HEK293 (cell line): ENCODE results near the gene SHISA5.

Experiments
- CTCF ChIA-PET: fragments of 350-600 bp; formaldehyde crosslinking; extraction: SDS; loops from one replicate; lab custom pipeline; 2021; ENCODE audit warnings: antibody characterized with exemption; lab: Yijun Ruan, JAX
- POLR2A ChIA-PET: fragments of 300-600 bp; formaldehyde crosslinking; extraction: SDS; loops from one replicate; lab custom pipeline; 2020; ENCODE audit warnings: antibody characterized with exemption, inconsistent platforms; lab: Yijun Ruan, JAX
- H3K27ac ChIP-seq: fragments of 200-500 bp; sonication (Bioruptor generic); 2 replicates; pipeline ENCODE4 v1.5.1; 2014; ENCODE audit warnings: low read depth, low read length, control low read depth, inconsistent platforms; ENCODE audit errors: extremely low read depth
- H3K36me3 ChIP-seq, 2 experiments: fragments of 200-500 bp in 1 of 2; sonication (Bioruptor generic) in 1 of 2; 1 replicate in 1 of 2; 2 replicates in 1 of 2; pipeline ENCODE4 v1.5.1; 2014 to 2017; ENCODE audit warnings: inconsistent platforms in 2 of 2, low read length in 2 of 2; ENCODE audit not compliant: control insufficient read depth in 2 of 2, insufficient read depth in 1 of 2
- H3K4me1 ChIP-seq: fragments of 200-500 bp; sonication (Bioruptor generic); 2 replicates; pipeline ENCODE4 v1.5.1; 2014; ENCODE audit warnings: mild to moderate bottlenecking, low read length, inconsistent platforms; ENCODE audit not compliant: control insufficient read depth, insufficient read depth
- H3K4me3 ChIP-seq: 2 replicates; pipeline ENCODE4 v1.5.1; 2011; ENCODE audit warnings: low read depth, mild to moderate bottlenecking, control low read depth, low read length, moderate library complexity
- H3K9me3 ChIP-seq: fragments of 200-500 bp; sonication (Bioruptor generic); 2 replicates; pipeline ENCODE4 v1.5.1; 2014; ENCODE audit warnings: low read depth, low read length, inconsistent platforms; ENCODE audit not compliant: control insufficient read depth, insufficient read depth
- EGR2 ChIP-seq: fragments of 450-650 bp; formaldehyde crosslinking; IDR thresholded peaks from 2 replicates; pipeline ENCODE4 v1.5.1; 2016; ENCODE audit warnings: low read depth, missing biosample characterization, missing genetic modification characterization
- ELK4 ChIP-seq: IDR thresholded peaks from 2 replicates; pipeline ENCODE4 v1.6.1; 2011; ENCODE audit warnings: mild to moderate bottlenecking, low read depth, low read length, borderline replicate concordance
- GLIS1 ChIP-seq: fragments of 450-650 bp; formaldehyde crosslinking; IDR thresholded peaks from 2 replicates; pipeline ENCODE4 v1.5.1; 2016; ENCODE audit warnings: missing biosample characterization, missing genetic modification characterization
- KLF8 ChIP-seq: fragments of 450-650 bp; formaldehyde crosslinking; IDR thresholded peaks from 2 replicates; pipeline ENCODE4 v1.5.1; 2016; ENCODE audit warnings: missing biosample characterization, missing genetic modification characterization
- KLF9 ChIP-seq: fragments of 450-650 bp; formaldehyde crosslinking; IDR thresholded peaks from 2 replicates; pipeline ENCODE4 v1.5.1; 2016; ENCODE audit warnings: missing biosample characterization, missing genetic modification characterization, low read depth
- REST ChIP-seq: fragments of 450-650 bp; formaldehyde crosslinking; IDR thresholded peaks from 2 replicates; pipeline ENCODE4 v1.5.1; 2016; ENCODE audit warnings: missing biosample characterization, missing genetic modification characterization
- TRIM28 ChIP-seq: IDR thresholded peaks from 2 replicates; pipeline ENCODE4 v1.6.1; 2011; ENCODE audit warnings: low read length, control low read depth, borderline replicate concordance
- ZNF140 ChIP-seq: fragments of 450-650 bp; formaldehyde crosslinking; IDR thresholded peaks from 2 replicates; pipeline ENCODE4 v1.5.1; 2016; ENCODE audit warnings: missing biosample characterization, missing genetic modification characterization
- ZNF266 ChIP-seq: fragments of 450-650 bp; formaldehyde crosslinking; IDR thresholded peaks from 2 replicates; pipeline ENCODE4 v1.5.1; 2016; ENCODE audit warnings: missing biosample characterization, missing genetic modification characterization, low read depth
- ZNF280C ChIP-seq: fragments of 450-650 bp; formaldehyde crosslinking; IDR thresholded peaks from 2 replicates; pipeline ENCODE4 v1.5.1; 2016; ENCODE audit warnings: missing biosample characterization, missing genetic modification characterization
- ZNF580 ChIP-seq: fragments of 450-650 bp; formaldehyde crosslinking; IDR thresholded peaks from 2 replicates; pipeline ENCODE4 v1.5.1; 2016; ENCODE audit warnings: missing biosample characterization, missing genetic modification characterization
- ZNF785 ChIP-seq: fragments of 450-650 bp; formaldehyde crosslinking; IDR thresholded peaks from 2 replicates; pipeline ENCODE4 v1.5.1; 2016; ENCODE audit warnings: missing biosample characterization, missing genetic modification characterization
- ZNF837 ChIP-seq: fragments of 450-650 bp; formaldehyde crosslinking; IDR thresholded peaks from 2 replicates; pipeline ENCODE4 v1.5.1; 2016; ENCODE audit warnings: missing biosample characterization, missing genetic modification characterization
- ZSCAN30 ChIP-seq: fragments of 450-650 bp; IDR thresholded peaks from 2 replicates; pipeline ENCODE4 v1.5.1; 2018; ENCODE audit warnings: missing biosample characterization, mild to moderate bottlenecking, missing genetic modification characterization, moderate library complexity
- TF ChIP-seq, protein P1 (sequence below): fragments of 450-650 bp; formaldehyde crosslinking; IDR thresholded peaks from 2 replicates; pipeline ENCODE4 v1.5.1; 2016; ENCODE audit warnings: missing biosample characterization, missing genetic modification characterization
- TF ChIP-seq, protein P2 (sequence below): fragments of 450-650 bp; formaldehyde crosslinking; IDR thresholded peaks from 2 replicates; pipeline ENCODE4 v1.5.1; 2017; ENCODE audit warnings: missing biosample characterization, mild to moderate bottlenecking, missing genetic modification characterization, moderate library complexity

The SHISA5 gene

GRCh38 chr3:48536116-48536515 is 32.1 kb upstream of the SHISA5 start (continued):
- TF ChIP-seq ELK4 = no peak
- no peak for TF ChIP-seq REST (tag by site-specific recombination)
- TF ChIP-seq ZNF785 (tag by site-specific recombination) = no peak
- TF ChIP-seq, protein P1, sequence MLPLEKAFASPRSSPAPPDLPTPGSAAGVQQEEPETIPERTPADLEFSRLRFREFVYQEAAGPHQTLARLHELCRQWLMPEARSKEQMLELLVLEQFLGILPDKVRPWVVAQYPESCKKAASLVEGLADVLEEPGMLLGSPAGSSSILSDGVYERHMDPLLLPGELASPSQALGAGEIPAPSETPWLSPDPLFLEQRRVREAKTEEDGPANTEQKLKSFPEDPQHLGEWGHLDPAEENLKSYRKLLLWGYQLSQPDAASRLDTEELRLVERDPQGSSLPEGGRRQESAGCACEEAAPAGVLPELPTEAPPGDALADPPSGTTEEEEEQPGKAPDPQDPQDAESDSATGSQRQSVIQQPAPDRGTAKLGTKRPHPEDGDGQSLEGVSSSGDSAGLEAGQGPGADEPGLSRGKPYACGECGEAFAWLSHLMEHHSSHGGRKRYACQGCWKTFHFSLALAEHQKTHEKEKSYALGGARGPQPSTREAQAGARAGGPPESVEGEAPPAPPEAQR (tag by site-specific recombination) = no peak
- no peak for TF ChIP-seq TRIM28
- TF ChIP-seq ZNF580 = no peak
- no peak for TF ChIP-seq KLF8 (tag by site-specific recombination)

- POLR2A ChIA-PET = no interaction called here
- CTCF ChIA-PET = interaction anchor here (0.6 kb wide), 1 partner anchor 262 kb away, joined by 3 read pairs; no protein-coding TSS in a partner anchor
Measured at GRCh38 chr3:48535578-48535977, 31.6 kb upstream of the SHISA5 start.

More at GRCh38 chr3:48535578-48535977, 31.6 kb upstream of the SHISA5 start:
- H3K4me3 ChIP-seq = no peak overlapping the region
- no peaks in the 10 kb centered on the region for H3K9me3 ChIP-seq
- H3K27ac ChIP-seq = no peak overlapping the region
- peaks cover 0 to 28% of the 10 kb centered on the region in 2 experiments; a peak in 1 of 3 replicates for H3K36me3 ChIP-seq
- no peak for TF ChIP-seq EGR2
- TF ChIP-seq, protein P2, sequence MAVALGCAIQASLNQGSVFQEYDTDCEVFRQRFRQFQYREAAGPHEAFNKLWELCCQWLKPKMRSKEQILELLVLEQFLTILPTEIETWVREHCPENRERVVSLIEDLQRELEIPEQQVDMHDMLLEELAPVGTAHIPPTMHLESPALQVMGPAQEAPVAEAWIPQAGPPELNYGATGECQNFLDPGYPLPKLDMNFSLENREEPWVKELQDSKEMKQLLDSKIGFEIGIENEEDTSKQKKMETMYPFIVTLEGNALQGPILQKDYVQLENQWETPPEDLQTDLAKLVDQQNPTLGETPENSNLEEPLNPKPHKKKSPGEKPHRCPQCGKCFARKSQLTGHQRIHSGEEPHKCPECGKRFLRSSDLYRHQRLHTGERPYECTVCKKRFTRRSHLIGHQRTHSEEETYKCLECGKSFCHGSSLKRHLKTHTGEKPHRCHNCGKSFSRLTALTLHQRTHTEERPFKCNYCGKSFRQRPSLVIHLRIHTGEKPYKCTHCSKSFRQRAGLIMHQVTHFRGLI (tag by site-specific recombination) = no peak
- TF ChIP-seq ZNF280C (tag by site-specific recombination) = no peak
- TF ChIP-seq ZNF140 (tag by site-specific recombination) = no peak
- no peak for TF ChIP-seq ZNF837 (tag by site-specific recombination)
- no peak for TF ChIP-seq ZSCAN30 (tag by site-specific recombination)
- TF ChIP-seq KLF9 (tag by site-specific recombination) = no peak
- no peak for TF ChIP-seq ZNF266 (tag by site-specific recombination)
- TF ChIP-seq GLIS1 (tag by site-specific recombination) = no peak
- no peaks in the 10 kb centered on the region for H3K4me1 ChIP-seq
